ENCODE results near the gene CHAC2. TPM values are rescaled to one million over a fixed set of nuclear protein-coding genes. Genes with fewer than 3 reads are reported as not detected.

The CHAC2 gene
- total RNA-seq, 1 experiment from 2014 or later, result 8.4 TPM

DNA sequence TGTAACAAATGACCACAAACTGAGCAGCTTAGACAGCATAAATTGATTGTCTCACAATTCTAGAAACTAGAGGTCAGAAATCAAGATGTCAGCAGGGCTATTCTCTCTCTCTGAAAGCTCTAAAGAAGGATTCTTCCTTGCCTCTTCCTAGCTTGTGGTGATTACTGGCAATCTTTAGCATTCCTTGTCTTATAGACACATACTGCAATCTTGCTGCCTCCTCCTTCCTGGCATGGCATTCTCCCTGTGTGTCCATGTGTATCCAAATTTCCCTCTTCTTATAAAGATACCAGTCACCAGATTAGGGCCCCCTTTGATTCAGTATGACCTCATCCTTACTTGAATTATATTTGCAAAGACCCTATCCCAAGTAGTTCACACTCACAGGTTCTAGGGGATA, 16.8 kb downstream of the CHAC2 start (continued):
- TF ChIP-seq ZBTB33 (IDR thresholded peaks at IDR 0.05; ENCODE audit: extremely low read depth, insufficient replicate concordance, low read length) (no peak), SRF (IDR thresholded peaks at IDR 0.05; ENCODE audit: low read depth) (no peak)

DNA sequence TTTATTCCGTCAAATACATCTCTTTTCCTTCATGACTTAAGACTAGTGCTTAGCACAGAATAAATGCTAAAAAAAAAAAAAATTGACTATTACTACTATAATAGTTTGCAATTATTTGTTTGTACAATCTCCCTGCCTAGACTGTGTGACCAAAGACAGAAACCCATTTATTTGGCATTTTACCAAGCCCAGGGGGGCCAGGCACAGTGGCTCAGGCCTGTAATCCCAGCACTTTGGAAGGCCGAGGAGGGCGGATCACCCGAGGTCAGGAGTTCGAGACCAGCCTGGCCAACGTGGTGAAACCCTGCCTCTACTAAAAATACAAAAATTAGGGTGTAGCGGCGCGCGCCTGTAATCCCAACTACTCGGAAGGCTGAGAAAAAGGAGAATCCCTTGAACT, 17.8 kb downstream of the CHAC2 start:
- no peaks in the 10 kb centered on the region for H3K9me2 ChIP-seq (ENCODE audit: insufficient read depth)
- H3K27ac ChIP-seq (ENCODE audit: low read depth, low read length), result no peak overlapping the region
- CTCF ChIA-PET, result no interaction called here
- H4K20me1 ChIP-seq (ENCODE audit: insufficient read depth), result no peaks in the 10 kb centered on the region
- no peaks in the 10 kb centered on the region for H3K36me3 ChIP-seq (ENCODE audit: control insufficient read depth in 1 of 2, insufficient read depth in 2 of 2, low read length in 2 of 2)
- peaks cover 9 to 21% of the 10 kb centered on the region in 2 experiments; a peak in 3 of 4 replicates for H3K4me1 ChIP-seq (ENCODE audit: control insufficient read depth in 1 of 2, insufficient read depth in 2 of 2, low read length in 2 of 2)
- BruUV-seq (replicated peaks), result no TSS peak
- peak overlapping the region; percentile 92 for H3K9ac ChIP-seq (ENCODE audit: low read length)
- peak overlapping the region; percentile 83 for H3K4me2 ChIP-seq (ENCODE audit: low read length)
- no peaks in the 10 kb centered on the region for H3K9me3 ChIP-seq (ENCODE audit: control insufficient read depth in 1 of 2, insufficient read depth in 1 of 2, low read depth in 1 of 2, low read length in 2 of 2)
- POLR2A ChIA-PET, result no interaction called here
- ATAC-seq (no peak), DNase-seq (ENCODE audit: low read depth, low spot score) (no peak)
- H2AFZ ChIP-seq (ENCODE audit: low read depth, low read length, poor library complexity, severe bottlenecking), result no peak overlapping the region
- intact Hi-C loops (cut with micrococcal nuclease), result no loop called here
- RAD21 ChIA-PET (ENCODE audit: low non-redundant PET in 1 of 2, low total read pairs in 2 of 2, uncharacterized antibody in 2 of 2, unreplicated experiment in 2 of 2), result no interaction called here
- H3K27me3 ChIP-seq (ENCODE audit: insufficient read depth, low read length), result no peaks in the 10 kb centered on the region
- H3K4me3 ChIP-seq (replicated peaks in 1 of 2; ENCODE audit: low read depth in 1 of 2, low read length in 2 of 2), result peak overlapping the region; percentile 64 to 100
- peaks cover 84% of the 10 kb centered on the region for H3K79me2 ChIP-seq (ENCODE audit: insufficient read depth, low read length)
- TF ChIP-seq ZBTB33 (IDR thresholded peaks at IDR 0.05; ENCODE audit: extremely low read depth, insufficient replicate concordance, low read length), result no peak
- TF ChIP-seq EZH2 (IDR thresholded peaks at IDR 0.05), result no peak
- no peak for TF ChIP-seq SRF (IDR thresholded peaks at IDR 0.05; ENCODE audit: low read depth)
- no peak for TF ChIP-seq TCF7L2 (IDR thresholded peaks at IDR 0.05; ENCODE audit: borderline replicate concordance, extremely low read depth, insufficient read depth, insufficient read length)
- TF ChIP-seq, protein P1, sequence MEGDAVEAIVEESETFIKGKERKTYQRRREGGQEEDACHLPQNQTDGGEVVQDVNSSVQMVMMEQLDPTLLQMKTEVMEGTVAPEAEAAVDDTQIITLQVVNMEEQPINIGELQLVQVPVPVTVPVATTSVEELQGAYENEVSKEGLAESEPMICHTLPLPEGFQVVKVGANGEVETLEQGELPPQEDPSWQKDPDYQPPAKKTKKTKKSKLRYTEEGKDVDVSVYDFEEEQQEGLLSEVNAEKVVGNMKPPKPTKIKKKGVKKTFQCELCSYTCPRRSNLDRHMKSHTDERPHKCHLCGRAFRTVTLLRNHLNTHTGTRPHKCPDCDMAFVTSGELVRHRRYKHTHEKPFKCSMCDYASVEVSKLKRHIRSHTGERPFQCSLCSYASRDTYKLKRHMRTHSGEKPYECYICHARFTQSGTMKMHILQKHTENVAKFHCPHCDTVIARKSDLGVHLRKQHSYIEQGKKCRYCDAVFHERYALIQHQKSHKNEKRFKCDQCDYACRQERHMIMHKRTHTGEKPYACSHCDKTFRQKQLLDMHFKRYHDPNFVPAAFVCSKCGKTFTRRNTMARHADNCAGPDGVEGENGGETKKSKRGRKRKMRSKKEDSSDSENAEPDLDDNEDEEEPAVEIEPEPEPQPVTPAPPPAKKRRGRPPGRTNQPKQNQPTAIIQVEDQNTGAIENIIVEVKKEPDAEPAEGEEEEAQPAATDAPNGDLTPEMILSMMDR (IDR thresholded peaks at IDR 0.05 in 2 of 3, conservative IDR thresholded peaks at IDR 0.05 in 1 of 3; ENCODE audit: borderline replicate concordance in 1 of 3, insufficient read depth in 1 of 3, low read depth in 2 of 3, low read length in 2 of 3), result no peak
- TF ChIP-seq, protein P2, sequence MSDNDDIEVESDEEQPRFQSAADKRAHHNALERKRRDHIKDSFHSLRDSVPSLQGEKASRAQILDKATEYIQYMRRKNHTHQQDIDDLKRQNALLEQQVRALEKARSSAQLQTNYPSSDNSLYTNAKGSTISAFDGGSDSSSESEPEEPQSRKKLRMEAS (IDR thresholded peaks at IDR 0.05), result no peak
- TF ChIP-seq ZNF274 (IDR thresholded peaks at IDR 0.05; ENCODE audit: low read depth, low read length), result no peak
- no peak for TF ChIP-seq ATF3 (IDR thresholded peaks at IDR 0.05)
- TF ChIP-seq JUND (IDR thresholded peaks at IDR 0.05), result no peak
- no peak for TF ChIP-seq YY1 (IDR thresholded peaks at IDR 0.05; ENCODE audit: extremely low read depth, insufficient replicate concordance, low read depth, low read length)
- TF ChIP-seq SIN3A (IDR thresholded peaks at IDR 0.05; ENCODE audit: low read depth), result no peak
- TF ChIP-seq ZFX (IDR thresholded peaks at IDR 0.05), result no peak
- TF ChIP-seq EZH2phosphoT487 (IDR thresholded peaks at IDR 0.05; ENCODE audit: borderline replicate concordance), result no peak
- TF ChIP-seq, protein P3, sequence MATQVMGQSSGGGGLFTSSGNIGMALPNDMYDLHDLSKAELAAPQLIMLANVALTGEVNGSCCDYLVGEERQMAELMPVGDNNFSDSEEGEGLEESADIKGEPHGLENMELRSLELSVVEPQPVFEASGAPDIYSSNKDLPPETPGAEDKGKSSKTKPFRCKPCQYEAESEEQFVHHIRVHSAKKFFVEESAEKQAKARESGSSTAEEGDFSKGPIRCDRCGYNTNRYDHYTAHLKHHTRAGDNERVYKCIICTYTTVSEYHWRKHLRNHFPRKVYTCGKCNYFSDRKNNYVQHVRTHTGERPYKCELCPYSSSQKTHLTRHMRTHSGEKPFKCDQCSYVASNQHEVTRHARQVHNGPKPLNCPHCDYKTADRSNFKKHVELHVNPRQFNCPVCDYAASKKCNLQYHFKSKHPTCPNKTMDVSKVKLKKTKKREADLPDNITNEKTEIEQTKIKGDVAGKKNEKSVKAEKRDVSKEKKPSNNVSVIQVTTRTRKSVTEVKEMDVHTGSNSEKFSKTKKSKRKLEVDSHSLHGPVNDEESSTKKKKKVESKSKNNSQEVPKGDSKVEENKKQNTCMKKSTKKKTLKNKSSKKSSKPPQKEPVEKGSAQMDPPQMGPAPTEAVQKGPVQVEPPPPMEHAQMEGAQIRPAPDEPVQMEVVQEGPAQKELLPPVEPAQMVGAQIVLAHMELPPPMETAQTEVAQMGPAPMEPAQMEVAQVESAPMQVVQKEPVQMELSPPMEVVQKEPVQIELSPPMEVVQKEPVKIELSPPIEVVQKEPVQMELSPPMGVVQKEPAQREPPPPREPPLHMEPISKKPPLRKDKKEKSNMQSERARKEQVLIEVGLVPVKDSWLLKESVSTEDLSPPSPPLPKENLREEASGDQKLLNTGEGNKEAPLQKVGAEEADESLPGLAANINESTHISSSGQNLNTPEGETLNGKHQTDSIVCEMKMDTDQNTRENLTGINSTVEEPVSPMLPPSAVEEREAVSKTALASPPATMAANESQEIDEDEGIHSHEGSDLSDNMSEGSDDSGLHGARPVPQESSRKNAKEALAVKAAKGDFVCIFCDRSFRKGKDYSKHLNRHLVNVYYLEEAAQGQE (IDR thresholded peaks at IDR 0.05; ENCODE audit: low read depth), result no peak
